Adrenal gland (tissue), 5 donors: Measurements from ENCODE around the gene MMP19.

Source experiments
- CTCF ChIP-seq, 6 experiments: fragments of 450-650 bp in 4 of 6; fragments of 200-600 bp in 2 of 6; sonication (generic) in 1 of 6; IDR thresholded peaks; 1 replicate in 5 of 6; 2 replicates in 1 of 6; pipeline versions ENCODE4 v1.5.1 to v1.8.0; 2016 to 2021; ENCODE audit warnings: antibody characterized with exemption in 6 of 6, mild to moderate bottlenecking in 2 of 6, moderate library complexity in 1 of 6
- POLR2A ChIP-seq, 2 donors: fragments of 450-650 bp; IDR thresholded peaks; one replicate each; pipeline ENCODE4 v1.6.1; 2017; ENCODE audit warnings: antibody characterized with exemption in 2 of 2, mild to moderate bottlenecking in 2 of 2, moderate library complexity in 1 of 2
- donor health status: DM: no; HTN: no; CAD: no.

- TF ChIP-seq CTCF (IDR thresholded peaks at IDR 0.05) (no peak), POLR2A (IDR thresholded peaks at IDR 0.05) (no peak)
These were observed 4.3 kb upstream of the MMP19 start for GRCh38 chr12:55847033-55847432.
